Hepatocyte (in vitro differentiated cells): ENCODE measurements around the gene KCNH6. TPM values are rescaled to one million over a fixed set of nuclear protein-coding genes. Genes with fewer than 3 reads are reported as not detected.

Experiments
- DNase-seq: peaks from one replicate; pipeline ENCODE4 v3.0.0-alpha.2; 2016; ENCODE audit warnings: low spot score
- H2AFZ ChIP-seq: fragments of 200-600 bp; sonication (generic); 2 replicates; pipeline ENCODE4 v1.6.0; 2016; ENCODE audit warnings: antibody characterized with exemption, mild to moderate bottlenecking
- H3K27ac ChIP-seq: fragments of 200-600 bp; sonication (generic); 2 replicates; pipeline ENCODE4 v1.5.1; 2016; ENCODE audit warnings: mild to moderate bottlenecking
- H3K27me3 ChIP-seq: fragments of 200-600 bp; sonication (generic); 2 replicates; pipeline ENCODE4 v1.6.1; 2016
- H3K36me3 ChIP-seq: fragments of 200-600 bp; sonication (generic); replicated peaks from 2 replicates; pipeline ENCODE4 v1.5.1; 2016; ENCODE audit warnings: low read depth; ENCODE audit not compliant: insufficient read depth
- H3K4me1 ChIP-seq: fragments of 200-600 bp; sonication (generic); 2 replicates; pipeline ENCODE4 v1.5.1; 2016; ENCODE audit warnings: mild to moderate bottlenecking, moderate library complexity; ENCODE audit not compliant: insufficient read depth
- H3K4me2 ChIP-seq: fragments of 200-600 bp; sonication (generic); 2 replicates; pipeline ENCODE4 v1.6.0; 2016
- H3K4me3 ChIP-seq: fragments of 200-600 bp; sonication (generic); 2 replicates; pipeline ENCODE4 v1.5.1; 2016; ENCODE audit warnings: mild to moderate bottlenecking
- H3K79me2 ChIP-seq: fragments of 200-600 bp; sonication (generic); 2 replicates; pipeline ENCODE4 v1.6.0; 2017; ENCODE audit warnings: mild to moderate bottlenecking
- H3K9me2 ChIP-seq: fragments of 200-600 bp; sonication (generic); replicated peaks from 2 replicates; pipeline ENCODE4 v1.6.0; 2017; ENCODE audit warnings: mild to moderate bottlenecking; ENCODE audit not compliant: insufficient read depth
- H3K9me3 ChIP-seq: fragments of 200-600 bp; sonication (generic); 2 replicates; pipeline ENCODE4 v1.5.1; 2016; ENCODE audit warnings: low read depth, mild to moderate bottlenecking
- H4K20me1 ChIP-seq: fragments of 200-600 bp; sonication (generic); 2 replicates; pipeline ENCODE4 v1.6.0; 2016; ENCODE audit warnings: mild to moderate bottlenecking; ENCODE audit not compliant: insufficient read depth, poor library complexity, severe bottlenecking
- CTCF ChIP-seq: fragments of 200-600 bp; sonication (generic); IDR thresholded peaks from 2 replicates; pipeline ENCODE4 v1.5.1; 2016; ENCODE audit warnings: antibody characterized with exemption, mild to moderate bottlenecking; ENCODE audit not compliant: poor library complexity
- EZH2 ChIP-seq: fragments of 200-600 bp; sonication (generic); IDR thresholded peaks from 2 replicates; pipeline ENCODE4 v1.6.1; 2016; ENCODE audit warnings: antibody characterized with exemption, mild to moderate bottlenecking, borderline replicate concordance
- EZH2phosphoT487 ChIP-seq: fragments of 200-600 bp; sonication (generic); IDR thresholded peaks from one replicate; pipeline ENCODE4 v1.6.1; 2018; ENCODE audit warnings: antibody characterized with exemption, mild to moderate bottlenecking, low read depth, moderate library complexity; ENCODE audit not compliant: unreplicated experiment, severe bottlenecking
- WGBS: methylation state at CpG from one replicate; pipeline ENCODE4 v1.1.6; 2016; ENCODE audit warnings: low lambda C conversion rate; ENCODE audit errors: missing lambda C conversion rate; 5-methylcytosine and 5-hydroxymethylcytosine counted together
- polyA plus RNA-seq: library from polyadenylated mRNA; unstranded; fragments of >200 nt; fragmentation: Nextera tagmentation; extraction: Ambion mirVana; gene quantifications from 2 replicates; pipeline ENCODE4 v1.2.1, GENCODE V29; 2016
- total RNA-seq: library from RNA; depleted of rRNA; stranded (reverse); fragments of >200 nt; gene quantifications from 2 replicates; pipeline ENCODE4 v1.2.3, GENCODE V29; 2014

KCNH6 gene
- total and polyA plus RNA-seq, 2 experiments from 2014 or later = 0.33 TPM; not detected in 1

GRCh38 chr17:63475491-63476412 is 47.4 kb upstream of the KCNH6 start:
- Histone ChIP-seq H2AFZ (no peak overlapping the region), H3K9me3 (no peaks in the 10 kb centered on the region), H3K4me1 (peaks cover 17% of the 10 kb centered on the region), H3K4me3 (no peak overlapping the region), H3K27me3 (peaks cover 14% of the 10 kb centered on the region), H4K20me1 (no peaks in the 10 kb centered on the region), H3K27ac (peak overlapping the region; percentile 92), H3K79me2 (no peaks in the 10 kb centered on the region), H3K4me2 (peak overlapping the region; percentile 95), H3K36me3 (no peaks in the 10 kb centered on the region), H3K9me2 (no peaks in the 10 kb centered on the region)
- no peak for DNase-seq
- 58% methylated on average over 27 of the region's 28 CpGs for WGBS
- TF ChIP-seq CTCF (no peak), EZH2 (no peak), EZH2phosphoT487 (no peak)

DNA sequence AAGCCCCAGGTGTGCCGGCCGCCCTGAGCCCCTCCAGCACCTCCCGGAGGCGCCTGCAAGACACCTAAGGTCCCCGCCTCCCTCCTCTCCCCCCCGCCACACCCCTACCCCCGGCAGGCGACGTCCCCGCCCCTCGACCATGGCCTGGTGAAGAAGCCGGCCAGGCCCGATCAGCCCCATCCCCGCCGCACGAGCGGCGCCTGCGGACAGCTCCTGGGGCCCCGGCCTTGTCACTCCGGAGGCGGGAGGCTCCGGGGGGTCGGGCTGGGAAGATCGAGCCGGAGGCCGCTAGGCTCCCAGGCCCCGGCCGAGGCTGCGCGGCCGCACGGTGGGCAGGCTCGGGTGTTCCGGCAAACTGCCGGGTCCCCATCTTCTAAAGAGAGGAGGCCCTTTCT is 46.7 kb upstream of the KCNH6 start:
- peak; percentile 74 for DNase-seq
- TF ChIP-seq EZH2phosphoT487 = no peak
- TF ChIP-seq EZH2 = peak; percentile 39
- H3K4me1 ChIP-seq = peaks cover 17% of the 10 kb centered on the region
- H3K9me2 ChIP-seq = no peaks in the 10 kb centered on the region
- no peaks in the 10 kb centered on the region for H3K36me3 ChIP-seq
- WGBS = 0% methylated on average over 6 of the region's 36 CpGs
- peak overlapping the region; percentile 26 for H3K4me3 ChIP-seq
- H3K9me3 ChIP-seq = no peaks in the 10 kb centered on the region
- H3K27ac ChIP-seq = peak overlapping the region; percentile 92
- H3K4me2 ChIP-seq = peak overlapping the region; percentile 95
- peaks cover 14% of the 10 kb centered on the region for H3K27me3 ChIP-seq
- peak overlapping the region; percentile 81 for H2AFZ ChIP-seq
- H4K20me1 ChIP-seq = no peaks in the 10 kb centered on the region
- no peaks in the 10 kb centered on the region for H3K79me2 ChIP-seq

GRCh38 chr17:63476854-63477479 is 46.2 kb upstream of the KCNH6 start, which contains the start of gene ACE:
ACE (plus strand) TSS chr17:63477061; CDS start chr17:63477095, 34 bp downstream.
- Histone ChIP-seq H3K27me3 (peaks cover 14% of the 10 kb centered on the region), H2AFZ (peak within 1 kb of the TSS; percentile 81)

More at GRCh38 chr17:63476854-63477479, 46.2 kb upstream of the KCNH6 start, which contains the start of gene ACE:
- H3K4me1 ChIP-seq = peaks cover 17% of the 10 kb centered on the region
- peak within 1 kb of the TSS; percentile 95 for H3K4me2 ChIP-seq
- no peaks in the 10 kb centered on the region for H4K20me1 ChIP-seq
- peak; percentile 86 for DNase-seq
- no peaks in the 10 kb centered on the region for H3K36me3 ChIP-seq
- H3K9me2 ChIP-seq = no peaks in the 10 kb centered on the region
- peak within 1 kb of the TSS; percentile 26 for H3K4me3 ChIP-seq
- TF ChIP-seq EZH2phosphoT487 (no peak), CTCF (no peak), EZH2 (no peak)
- H3K27ac ChIP-seq = peak within 1 kb of the TSS; percentile 92
- H3K9me3 ChIP-seq = no peaks in the 10 kb centered on the region
- WGBS = 0% methylated on average over 21 of the region's 78 CpGs
- no peaks in the 10 kb centered on the region for H3K79me2 ChIP-seq
